ENCODE results near the gene UCHL1.

Gene UCHL1

DNA sequence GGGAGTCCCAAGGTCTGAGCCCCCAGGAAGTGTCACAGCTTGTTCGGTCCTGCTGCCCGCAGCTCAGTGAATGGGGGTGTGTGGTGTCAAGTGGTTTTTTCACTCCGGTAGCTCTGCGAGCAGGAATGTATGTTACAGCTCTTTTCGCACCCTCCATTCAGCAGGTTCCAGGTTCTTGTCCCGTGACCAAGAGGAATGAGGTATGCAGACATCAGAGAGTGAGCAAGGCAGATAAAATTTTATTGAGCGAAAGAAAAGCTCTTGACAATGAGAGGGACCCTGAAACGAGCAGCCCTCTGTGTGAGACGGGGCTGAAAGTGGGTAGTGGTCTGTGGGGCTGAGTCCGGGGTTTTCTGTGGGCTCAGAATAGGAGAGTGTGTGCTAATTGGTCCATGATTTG lies 31.5 kb downstream of the UCHL1 start:
- no peak for DNase-seq (ENCODE audit: low read depth in 1 of 2, low spot score in 1 of 2)
- Histone ChIP-seq H3K4me3 (replicated peaks; ENCODE audit: insufficient read depth, low read length) (no peak overlapping the region), H3K27me3 (ENCODE audit: insufficient read depth, poor library complexity, severe bottlenecking) (no peaks in the 10 kb centered on the region), H3K27ac (replicated peaks) (no peak overlapping the region)
- TF ChIP-seq POLR2AphosphoS5 (IDR thresholded peaks at IDR 0.05; ENCODE audit: low read depth) = no peak
- no peak for TF ChIP-seq SPI1 (IDR thresholded peaks at IDR 0.05; ENCODE audit: borderline replicate concordance, low read depth)
- TF ChIP-seq, protein P1, sequence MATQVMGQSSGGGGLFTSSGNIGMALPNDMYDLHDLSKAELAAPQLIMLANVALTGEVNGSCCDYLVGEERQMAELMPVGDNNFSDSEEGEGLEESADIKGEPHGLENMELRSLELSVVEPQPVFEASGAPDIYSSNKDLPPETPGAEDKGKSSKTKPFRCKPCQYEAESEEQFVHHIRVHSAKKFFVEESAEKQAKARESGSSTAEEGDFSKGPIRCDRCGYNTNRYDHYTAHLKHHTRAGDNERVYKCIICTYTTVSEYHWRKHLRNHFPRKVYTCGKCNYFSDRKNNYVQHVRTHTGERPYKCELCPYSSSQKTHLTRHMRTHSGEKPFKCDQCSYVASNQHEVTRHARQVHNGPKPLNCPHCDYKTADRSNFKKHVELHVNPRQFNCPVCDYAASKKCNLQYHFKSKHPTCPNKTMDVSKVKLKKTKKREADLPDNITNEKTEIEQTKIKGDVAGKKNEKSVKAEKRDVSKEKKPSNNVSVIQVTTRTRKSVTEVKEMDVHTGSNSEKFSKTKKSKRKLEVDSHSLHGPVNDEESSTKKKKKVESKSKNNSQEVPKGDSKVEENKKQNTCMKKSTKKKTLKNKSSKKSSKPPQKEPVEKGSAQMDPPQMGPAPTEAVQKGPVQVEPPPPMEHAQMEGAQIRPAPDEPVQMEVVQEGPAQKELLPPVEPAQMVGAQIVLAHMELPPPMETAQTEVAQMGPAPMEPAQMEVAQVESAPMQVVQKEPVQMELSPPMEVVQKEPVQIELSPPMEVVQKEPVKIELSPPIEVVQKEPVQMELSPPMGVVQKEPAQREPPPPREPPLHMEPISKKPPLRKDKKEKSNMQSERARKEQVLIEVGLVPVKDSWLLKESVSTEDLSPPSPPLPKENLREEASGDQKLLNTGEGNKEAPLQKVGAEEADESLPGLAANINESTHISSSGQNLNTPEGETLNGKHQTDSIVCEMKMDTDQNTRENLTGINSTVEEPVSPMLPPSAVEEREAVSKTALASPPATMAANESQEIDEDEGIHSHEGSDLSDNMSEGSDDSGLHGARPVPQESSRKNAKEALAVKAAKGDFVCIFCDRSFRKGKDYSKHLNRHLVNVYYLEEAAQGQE (IDR thresholded peaks at IDR 0.05; ENCODE audit: insufficient replicate concordance, low read depth) = no peak
- TF ChIP-seq, protein P2, sequence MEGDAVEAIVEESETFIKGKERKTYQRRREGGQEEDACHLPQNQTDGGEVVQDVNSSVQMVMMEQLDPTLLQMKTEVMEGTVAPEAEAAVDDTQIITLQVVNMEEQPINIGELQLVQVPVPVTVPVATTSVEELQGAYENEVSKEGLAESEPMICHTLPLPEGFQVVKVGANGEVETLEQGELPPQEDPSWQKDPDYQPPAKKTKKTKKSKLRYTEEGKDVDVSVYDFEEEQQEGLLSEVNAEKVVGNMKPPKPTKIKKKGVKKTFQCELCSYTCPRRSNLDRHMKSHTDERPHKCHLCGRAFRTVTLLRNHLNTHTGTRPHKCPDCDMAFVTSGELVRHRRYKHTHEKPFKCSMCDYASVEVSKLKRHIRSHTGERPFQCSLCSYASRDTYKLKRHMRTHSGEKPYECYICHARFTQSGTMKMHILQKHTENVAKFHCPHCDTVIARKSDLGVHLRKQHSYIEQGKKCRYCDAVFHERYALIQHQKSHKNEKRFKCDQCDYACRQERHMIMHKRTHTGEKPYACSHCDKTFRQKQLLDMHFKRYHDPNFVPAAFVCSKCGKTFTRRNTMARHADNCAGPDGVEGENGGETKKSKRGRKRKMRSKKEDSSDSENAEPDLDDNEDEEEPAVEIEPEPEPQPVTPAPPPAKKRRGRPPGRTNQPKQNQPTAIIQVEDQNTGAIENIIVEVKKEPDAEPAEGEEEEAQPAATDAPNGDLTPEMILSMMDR (IDR thresholded peaks at IDR 0.05; ENCODE audit: insufficient read depth, low read length) = no peak
- TF ChIP-seq GABPA (IDR thresholded peaks at IDR 0.05; ENCODE audit: low read depth) = no peak

DNA sequence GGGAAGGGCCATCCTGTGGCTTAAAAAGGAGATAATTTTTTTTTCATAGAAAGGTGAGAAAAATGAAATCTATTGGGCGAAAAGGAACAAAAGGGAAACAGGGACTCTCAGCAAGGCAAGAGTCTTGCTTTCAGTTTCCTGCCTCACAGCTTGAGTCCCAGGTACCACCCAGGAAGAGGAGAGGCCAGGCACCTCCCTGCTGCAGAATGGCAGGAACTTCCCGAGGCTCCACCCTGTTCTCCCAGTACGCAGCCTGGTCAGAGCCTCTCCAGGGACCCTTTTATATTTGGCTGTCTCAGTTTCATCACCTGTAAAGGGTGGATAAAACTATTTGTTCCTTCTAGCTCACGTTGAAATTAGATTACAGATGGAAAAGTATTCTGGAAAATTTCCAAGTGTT lies 33.8 kb downstream of the UCHL1 start:
- no peak overlapping the region for H3K4me3 ChIP-seq (replicated peaks; ENCODE audit: insufficient read depth, low read length)
- DNase-seq (ENCODE audit: low read depth in 1 of 2, low spot score in 1 of 2) = no peak

DNA sequence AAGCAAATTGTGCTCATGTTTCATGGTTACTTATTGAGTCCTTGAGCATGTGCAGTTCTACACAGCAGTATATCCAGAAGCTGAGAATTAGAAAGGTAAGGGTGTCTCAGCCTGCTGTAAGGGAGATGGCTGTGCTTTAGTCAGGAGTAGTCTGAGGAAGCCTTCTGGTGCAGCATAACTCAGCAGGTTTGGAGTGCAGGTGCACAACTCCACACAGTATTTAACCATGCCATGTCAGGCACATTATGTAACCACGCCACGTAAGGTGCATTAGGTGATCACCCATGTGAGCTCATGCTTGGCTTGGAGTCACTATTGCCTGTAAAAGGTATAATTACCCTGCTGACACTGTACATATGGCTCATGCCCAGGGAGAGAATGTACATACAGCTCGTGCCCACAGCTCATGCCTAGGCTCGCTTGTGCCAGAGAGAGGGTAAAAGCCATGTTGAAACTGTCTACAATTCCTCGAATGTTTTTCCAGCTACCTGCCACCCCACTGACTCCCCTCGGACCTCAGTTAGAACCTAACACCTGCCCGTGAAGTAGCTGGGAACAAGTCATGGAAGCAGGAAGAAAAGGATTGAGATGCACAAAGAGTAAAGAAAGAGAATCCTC lies 37.8 kb downstream of the UCHL1 start:
- TF ChIP-seq, protein P2 (IDR thresholded peaks at IDR 0.05; ENCODE audit: insufficient read depth, low read length) = no peak
- TF ChIP-seq POLR2AphosphoS5 (IDR thresholded peaks at IDR 0.05; ENCODE audit: low read depth) (no peak), SPI1 (IDR thresholded peaks at IDR 0.05; ENCODE audit: borderline replicate concordance, low read depth) (no peak), GABPA (IDR thresholded peaks at IDR 0.05; ENCODE audit: low read depth) (no peak)
- TF ChIP-seq, protein P1 (IDR thresholded peaks at IDR 0.05; ENCODE audit: insufficient replicate concordance, low read depth) = no peak
- no peaks in the 10 kb centered on the region for H3K27me3 ChIP-seq (ENCODE audit: insufficient read depth, poor library complexity, severe bottlenecking)
- H3K27ac ChIP-seq (replicated peaks) = no peak overlapping the region
- H3K4me3 ChIP-seq (replicated peaks; ENCODE audit: insufficient read depth, low read length) = no peak overlapping the region
- no peak for DNase-seq (ENCODE audit: low read depth in 1 of 2, low spot score in 1 of 2)

More for the DNA sequence above, 33.8 kb downstream of the UCHL1 start:
- H3K27ac ChIP-seq (replicated peaks) = no peak overlapping the region
- H3K27me3 ChIP-seq (ENCODE audit: insufficient read depth, poor library complexity, severe bottlenecking) = no peaks in the 10 kb centered on the region
- no peak for TF ChIP-seq GABPA (IDR thresholded peaks at IDR 0.05; ENCODE audit: low read depth)
- TF ChIP-seq, protein P1 (IDR thresholded peaks at IDR 0.05; ENCODE audit: insufficient replicate concordance, low read depth) = no peak
- TF ChIP-seq SPI1 (IDR thresholded peaks at IDR 0.05; ENCODE audit: borderline replicate concordance, low read depth) = no peak
- TF ChIP-seq POLR2AphosphoS5 (IDR thresholded peaks at IDR 0.05; ENCODE audit: low read depth) = no peak
- TF ChIP-seq, protein P2 (IDR thresholded peaks at IDR 0.05; ENCODE audit: insufficient read depth, low read length) = no peak

Measured in HL-60 (cell line).